Endothelial cell of hepatic sinusoid (primary cell): ENCODE results near the gene GRIK5.
"Not testable (repeated sequence)": the region's sequence is repeated elsewhere in the genome, so short reads cannot be mapped to it uniquely, and the experiment has no call there.

Experiments
- in situ Hi-C: cut with HindIII; loops from 2 replicates; pipeline ENCODE4 v1.10.0; 2017; ENCODE audit warnings: low sequenced_read_pairs

The GRIK5 gene, protein sequence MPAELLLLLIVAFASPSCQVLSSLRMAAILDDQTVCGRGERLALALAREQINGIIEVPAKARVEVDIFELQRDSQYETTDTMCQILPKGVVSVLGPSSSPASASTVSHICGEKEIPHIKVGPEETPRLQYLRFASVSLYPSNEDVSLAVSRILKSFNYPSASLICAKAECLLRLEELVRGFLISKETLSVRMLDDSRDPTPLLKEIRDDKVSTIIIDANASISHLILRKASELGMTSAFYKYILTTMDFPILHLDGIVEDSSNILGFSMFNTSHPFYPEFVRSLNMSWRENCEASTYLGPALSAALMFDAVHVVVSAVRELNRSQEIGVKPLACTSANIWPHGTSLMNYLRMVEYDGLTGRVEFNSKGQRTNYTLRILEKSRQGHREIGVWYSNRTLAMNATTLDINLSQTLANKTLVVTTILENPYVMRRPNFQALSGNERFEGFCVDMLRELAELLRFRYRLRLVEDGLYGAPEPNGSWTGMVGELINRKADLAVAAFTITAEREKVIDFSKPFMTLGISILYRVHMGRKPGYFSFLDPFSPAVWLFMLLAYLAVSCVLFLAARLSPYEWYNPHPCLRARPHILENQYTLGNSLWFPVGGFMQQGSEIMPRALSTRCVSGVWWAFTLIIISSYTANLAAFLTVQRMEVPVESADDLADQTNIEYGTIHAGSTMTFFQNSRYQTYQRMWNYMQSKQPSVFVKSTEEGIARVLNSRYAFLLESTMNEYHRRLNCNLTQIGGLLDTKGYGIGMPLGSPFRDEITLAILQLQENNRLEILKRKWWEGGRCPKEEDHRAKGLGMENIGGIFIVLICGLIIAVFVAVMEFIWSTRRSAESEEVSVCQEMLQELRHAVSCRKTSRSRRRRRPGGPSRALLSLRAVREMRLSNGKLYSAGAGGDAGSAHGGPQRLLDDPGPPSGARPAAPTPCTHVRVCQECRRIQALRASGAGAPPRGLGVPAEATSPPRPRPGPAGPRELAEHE

DNA sequence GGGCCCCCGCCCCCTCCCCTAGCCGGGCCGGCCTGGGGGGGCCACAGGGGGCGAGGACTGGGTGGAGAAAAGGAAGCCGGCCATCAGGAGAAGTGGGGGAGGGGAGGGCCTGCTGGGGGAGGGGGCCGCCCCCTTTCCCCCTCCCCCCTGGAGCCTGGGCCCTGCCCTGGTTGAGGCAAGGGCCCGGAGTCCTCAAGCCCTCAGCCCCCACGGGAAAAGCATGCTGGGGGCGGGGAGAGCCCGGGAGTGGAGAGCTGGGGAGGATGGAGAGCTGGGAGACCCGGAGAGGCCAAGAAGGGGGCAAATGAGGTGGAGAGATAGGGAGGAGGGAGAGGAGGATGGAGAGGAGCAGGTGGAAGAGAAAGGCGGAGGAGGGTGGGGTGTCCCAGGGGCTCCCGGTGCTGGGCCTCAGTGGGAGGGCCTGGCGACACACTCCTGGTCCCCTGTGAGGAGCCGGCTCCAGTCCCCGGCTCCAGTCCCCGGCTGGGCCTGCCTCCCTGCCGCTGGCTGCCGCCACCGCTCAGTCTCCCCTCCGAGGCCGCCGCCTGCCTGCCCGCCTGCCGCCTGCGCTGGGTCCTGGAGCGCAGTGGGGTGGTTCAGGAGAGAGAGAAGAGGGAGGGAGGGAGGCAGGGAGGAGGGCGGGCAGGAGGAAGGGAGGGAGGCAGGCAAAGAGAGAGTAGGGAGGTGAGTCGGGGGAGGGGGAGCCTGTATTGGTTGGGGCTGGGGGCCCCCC is at the start of gene GRIK5:
GRIK5 (minus strand) TSS at position 588 of the 733 bp plus-strand sequence. CDS start 4,436 bp downstream, outside the sequence.
- in situ Hi-C loops = no loop called here

DNA sequence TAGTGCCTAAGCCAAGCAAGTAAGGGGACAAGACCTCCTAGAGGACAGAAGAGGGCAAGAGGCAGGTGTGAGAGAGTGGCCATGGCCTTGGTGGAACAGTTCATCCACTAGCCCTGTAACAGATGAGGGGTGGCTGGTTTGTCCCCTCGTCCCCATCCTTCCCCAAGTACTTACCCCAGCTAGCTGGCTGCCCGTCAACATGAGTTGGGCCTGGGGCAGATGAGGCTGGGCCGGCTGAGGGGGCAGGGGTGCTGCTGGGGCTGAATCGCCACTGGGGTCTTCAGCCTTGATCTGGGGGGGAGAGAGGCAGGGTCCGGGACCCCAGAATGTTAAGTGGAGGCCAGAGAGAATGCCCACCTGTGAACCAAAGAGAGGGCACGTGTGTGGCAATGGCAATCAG is 47.1 kb upstream of the GRIK5 start:
- in situ Hi-C loops = no loop called here

DNA sequence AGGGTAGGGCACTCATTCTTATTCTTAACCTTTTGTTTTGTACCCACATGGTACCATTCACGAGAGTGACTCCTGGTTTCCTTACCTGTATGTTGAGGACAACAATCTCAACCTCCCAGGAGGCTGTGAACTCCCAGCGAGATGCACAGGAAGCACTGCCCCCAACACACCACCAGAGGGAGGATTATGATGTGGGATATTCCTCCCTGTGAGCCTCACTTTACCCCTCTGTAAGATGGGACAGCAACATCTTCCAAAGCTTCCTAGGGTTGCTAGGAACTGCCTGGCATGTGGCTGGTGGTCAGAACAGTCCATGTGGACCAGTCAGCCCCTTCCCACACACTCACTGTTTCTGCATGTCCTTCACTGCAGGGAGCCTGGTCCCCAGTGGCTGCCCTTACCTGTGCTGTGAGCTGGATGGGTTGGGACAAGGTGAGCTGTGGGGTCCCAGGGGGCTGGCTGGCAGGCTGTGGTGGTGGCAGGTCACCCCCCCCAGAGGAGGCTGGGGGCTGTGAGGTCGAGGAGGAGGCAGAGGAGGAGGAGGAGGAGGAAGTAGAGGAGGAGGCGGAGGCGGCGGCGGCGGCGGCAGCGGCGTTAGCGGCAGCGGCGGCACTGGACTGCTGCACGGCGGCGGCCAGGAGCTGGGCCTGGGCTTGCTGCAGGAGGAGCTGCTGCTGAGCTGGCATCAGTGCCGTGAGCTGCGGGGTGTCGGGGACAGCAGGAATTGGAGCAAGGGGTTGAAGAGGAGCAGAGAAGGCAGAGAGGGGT is 46.5 kb upstream of the GRIK5 start:
- in situ Hi-C loops = no loop called here

DNA sequence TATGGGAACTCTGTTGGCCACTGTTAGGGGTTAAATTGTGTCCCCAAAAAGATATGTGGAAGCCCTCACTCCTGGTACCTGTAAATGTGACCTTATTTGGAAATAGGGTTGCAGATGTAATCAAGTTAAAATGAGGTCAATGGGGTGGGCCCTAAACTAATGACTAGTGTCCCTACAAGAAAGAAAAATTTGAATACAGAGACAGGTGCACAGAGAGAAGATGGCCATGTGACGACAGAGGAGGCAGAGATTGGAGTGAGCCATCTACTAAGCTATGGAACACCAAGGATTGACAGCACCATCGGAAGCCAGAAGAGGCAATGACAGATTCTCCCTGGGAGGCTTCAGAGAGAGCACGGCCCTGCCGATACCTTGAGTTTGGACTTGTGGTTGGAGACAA is 45.7 kb upstream of the GRIK5 start:
- in situ Hi-C loops = no loop called here

DNA sequence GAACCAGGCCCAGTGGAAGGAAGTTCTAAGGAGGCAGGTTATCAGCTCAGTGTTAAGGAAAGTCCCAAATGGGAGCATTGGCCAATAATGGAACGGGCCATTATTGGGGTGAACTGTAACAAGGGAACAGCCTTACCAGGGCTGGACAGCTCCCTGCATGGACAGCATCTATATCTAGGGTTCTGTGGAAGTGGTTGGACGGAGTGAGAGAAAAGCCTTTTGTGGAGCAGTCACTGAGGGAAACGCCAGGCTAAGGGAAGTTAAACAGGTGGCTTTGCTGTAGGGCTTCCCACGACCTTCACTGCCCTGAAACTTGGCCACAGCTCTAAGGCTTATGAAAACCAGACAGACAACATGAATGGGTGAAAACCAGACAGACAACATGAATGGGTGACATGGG is 45.2 kb upstream of the GRIK5 start:
- in situ Hi-C loops = no loop called here

DNA sequence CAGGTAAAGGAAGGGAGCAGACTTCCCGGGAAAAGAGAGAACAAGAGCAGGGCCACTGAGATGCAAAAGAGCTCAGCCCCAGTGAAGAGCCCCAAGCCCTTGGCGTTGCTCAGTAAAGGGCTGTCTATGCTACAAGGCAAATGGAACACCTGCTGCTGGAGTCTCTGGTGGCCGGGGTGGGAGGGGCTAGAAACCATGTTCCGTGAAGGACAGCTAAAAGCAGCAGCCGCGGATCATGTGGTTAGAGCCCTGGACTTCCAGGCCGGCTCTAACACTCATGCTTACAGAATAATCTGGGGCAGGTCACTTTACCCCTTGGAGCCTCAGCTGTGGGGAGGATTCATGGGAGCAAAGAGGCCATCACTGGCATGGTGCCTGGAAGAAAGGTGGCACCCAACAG is 44.4 kb upstream of the GRIK5 start:
- in situ Hi-C loops = no loop called here

DNA sequence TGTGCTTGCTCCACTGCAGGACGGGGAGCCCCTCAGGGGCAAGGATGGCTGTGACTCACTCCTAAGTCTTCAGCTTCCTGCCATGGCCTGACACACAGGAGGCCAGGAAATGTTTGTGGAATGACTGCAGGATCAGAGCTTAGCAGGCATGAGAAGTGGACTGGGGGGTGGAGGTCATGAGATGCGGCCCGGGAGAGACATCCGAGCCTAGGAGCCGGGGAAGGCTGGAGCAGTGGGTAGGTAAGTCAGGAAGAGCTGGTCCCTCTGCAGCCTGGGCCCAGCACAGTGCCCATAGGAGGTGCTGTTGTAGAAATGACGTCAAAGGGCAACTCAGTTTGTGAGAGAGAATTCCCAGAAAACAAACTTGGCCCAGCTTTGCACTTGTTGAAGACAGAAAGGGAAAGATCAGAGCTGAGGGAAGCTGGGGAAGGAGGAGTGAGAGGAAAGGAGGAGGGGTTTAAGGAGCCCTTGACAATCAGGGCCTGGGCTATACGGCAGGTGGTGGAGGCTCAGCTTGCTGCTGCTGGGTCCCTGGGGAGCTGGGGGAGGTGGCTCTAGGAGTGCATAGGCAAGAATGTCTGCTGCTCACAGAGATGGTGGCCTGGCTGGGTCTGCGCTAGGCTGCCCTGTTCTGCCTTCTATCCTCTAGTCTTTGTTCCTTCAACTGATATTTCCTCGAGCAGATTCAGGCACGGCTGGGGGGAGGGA is 43.8 kb upstream of the GRIK5 start:
- in situ Hi-C loops = no loop called here

DNA sequence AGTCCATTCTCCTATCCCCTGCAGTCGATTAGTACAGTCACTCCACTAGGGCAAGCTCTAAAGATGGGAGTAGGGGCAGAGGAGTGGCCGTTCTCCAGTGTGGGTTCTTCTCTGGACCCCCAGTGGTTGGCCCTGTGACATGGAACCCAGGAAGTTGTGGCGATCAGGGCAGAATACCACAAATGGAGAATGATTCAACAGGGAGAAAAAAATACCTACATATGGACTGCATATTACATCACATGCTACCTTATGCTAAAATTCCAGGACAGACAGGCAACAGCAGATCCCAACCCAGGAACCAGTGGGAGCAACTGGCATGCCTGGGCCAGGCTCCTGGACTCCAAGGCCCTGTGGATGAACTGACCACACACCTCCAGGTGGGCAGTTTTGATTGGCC is 41.8 kb upstream of the GRIK5 start:
- in situ Hi-C loops = no loop called here

DNA sequence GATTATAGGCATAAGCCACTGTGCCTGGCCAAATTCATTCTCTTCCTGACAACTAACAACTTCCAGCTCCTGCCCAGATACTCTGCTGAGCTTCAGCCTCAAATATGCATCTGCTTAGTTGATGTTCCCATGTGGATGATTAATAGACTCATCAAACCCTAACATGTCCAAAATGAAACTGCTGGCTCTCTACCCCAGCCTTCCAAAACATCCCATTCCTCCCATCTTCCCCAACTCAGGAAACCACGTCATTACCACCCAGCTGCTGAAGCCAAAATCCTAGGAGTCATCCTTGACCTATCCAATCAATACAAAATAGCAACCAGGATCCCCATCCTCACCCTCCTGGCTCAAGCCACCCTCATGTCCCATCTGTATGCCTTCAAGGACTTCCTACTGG is 41.4 kb upstream of the GRIK5 start:
- in situ Hi-C loops = no loop called here

DNA sequence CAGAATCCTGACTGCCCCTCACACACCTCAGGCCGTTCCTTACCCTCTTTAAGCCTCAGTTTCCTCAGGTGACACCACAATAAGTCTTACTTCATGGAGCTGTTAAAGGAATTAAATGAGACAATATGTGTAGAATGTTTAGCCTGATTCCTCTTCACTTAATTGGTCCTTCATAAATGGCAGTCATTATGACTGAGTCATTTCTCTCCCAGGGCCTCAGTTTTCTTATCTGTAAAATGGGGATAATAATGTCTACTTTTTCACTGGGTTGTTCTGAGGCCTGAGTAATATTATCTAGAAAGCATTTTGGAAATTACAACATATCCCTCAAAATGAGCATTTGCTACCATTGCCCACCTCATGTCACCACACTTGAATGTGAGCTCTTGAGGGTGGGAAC is 40.7 kb upstream of the GRIK5 start:
- in situ Hi-C loops = no loop called here

DNA sequence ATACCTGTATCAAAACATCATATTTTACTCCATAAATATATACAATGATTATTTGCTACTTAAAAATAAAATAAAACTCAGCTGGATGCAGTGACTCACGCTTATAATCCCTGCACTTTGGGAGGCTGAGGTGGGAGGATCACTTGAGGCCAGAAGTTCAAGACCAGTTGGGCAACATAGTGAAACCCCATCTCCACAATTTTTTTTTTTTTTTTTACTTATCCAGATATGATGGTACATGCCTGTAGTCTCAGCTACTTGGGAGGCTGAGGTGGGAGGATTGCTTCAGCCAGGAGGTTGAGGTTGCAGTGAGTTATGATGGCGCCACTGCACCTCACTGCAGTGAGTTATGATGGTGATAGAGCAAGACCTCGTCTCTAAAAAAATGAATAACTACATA is 39.9 kb upstream of the GRIK5 start:
- in situ Hi-C loops = no loop called here

DNA sequence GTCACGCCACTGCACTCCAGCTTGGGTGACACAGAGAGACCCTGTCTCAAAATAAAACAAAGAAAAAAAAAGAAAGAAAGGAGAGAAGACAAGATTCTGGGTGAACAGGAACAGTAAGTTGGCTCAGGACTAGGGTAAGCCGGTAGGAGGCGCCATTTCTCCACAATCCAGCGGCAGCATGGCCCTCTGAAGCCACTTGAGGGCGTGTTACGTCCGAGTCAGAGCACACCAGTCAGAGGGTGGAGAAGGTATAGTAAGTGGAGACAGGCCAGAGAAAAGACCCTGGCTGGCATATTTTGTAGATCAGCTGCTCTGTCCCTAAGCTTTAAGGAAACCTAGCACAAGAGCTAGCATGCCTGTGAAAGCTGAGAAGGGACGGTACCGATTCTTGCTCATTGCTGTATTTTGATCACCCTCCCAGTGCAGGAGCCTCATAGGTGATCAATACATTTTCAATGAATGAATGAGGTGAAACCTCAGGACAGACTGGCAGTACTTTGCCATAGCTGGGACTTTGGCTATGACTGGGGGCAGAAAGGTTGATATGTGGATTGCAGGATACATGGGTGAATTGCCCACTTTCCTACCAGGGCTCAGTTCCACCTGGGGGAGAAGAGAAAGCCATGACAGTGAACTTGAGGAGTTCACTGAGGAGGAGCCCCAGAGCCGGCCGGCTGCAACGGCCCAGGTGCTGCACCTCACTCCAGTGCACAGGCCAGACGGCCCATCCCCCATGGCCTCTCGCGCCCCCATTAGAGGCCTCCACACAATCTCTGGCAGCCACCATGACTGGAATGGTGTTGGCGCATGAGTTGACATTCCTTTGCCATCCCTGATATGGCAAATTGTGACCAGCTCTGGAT is 38.8 kb upstream of the GRIK5 start:
- in situ Hi-C loops = no loop called here

DNA sequence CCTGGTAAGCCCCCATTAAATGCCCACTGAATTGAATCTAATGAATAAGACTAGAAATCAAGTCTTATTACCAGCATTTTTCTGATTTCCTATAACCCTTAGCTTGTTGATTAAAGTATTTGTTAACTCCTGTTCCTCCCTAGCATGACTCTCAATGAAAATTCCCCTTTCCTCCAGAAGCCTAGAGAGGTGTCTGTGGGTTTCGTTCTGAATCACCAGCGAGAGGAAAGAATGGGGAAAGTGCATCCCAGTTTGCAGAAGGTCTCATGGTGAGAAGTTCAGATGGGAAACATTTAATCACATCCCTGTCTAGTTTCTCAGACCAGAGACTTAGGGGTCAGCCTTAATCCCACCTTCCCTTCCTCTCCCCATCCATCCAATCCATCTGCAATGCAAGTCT is 35.4 kb upstream of the GRIK5 start:
- in situ Hi-C loops = no loop called here

DNA sequence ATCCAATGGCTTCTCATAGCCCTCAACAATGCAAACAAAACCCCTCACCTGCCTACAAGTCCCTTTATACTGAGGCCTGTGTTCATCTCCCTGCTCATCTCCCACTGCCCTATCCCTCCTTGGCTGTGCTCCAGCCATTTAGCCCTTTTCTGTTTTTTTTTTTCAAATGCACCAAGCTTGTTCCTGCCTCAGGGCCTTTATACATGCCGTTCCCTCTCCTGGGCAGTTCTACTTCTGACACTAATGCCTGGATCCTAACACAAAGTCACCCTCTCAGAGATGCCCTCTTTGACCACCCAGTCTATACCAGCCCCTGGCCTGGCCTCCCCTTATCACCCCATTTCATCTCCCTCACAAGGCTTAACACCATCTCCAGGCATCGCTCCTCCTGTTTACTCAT is 32.9 kb upstream of the GRIK5 start:
- in situ Hi-C loops = no loop called here

DNA sequence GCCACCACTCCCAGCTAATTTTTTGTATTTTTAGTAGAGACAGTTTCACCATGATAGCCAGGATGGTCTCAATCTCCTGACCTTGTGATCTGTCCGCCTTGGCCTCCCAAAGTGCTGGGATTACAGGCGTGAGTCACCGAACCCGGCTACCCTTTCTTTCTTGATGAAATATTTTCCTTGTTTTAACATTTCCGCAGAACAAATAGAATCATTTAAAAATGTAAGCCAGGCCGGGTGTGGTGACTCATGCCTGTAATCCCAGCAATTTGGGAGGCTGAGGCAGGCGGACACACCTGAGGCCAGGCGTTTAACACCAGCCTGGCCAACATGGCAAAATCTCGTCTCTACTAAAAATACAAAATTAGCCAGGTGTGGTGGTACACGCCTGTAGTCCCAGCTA is 30.2 kb upstream of the GRIK5 start:
- in situ Hi-C loops = not testable (repeated sequence)

DNA sequence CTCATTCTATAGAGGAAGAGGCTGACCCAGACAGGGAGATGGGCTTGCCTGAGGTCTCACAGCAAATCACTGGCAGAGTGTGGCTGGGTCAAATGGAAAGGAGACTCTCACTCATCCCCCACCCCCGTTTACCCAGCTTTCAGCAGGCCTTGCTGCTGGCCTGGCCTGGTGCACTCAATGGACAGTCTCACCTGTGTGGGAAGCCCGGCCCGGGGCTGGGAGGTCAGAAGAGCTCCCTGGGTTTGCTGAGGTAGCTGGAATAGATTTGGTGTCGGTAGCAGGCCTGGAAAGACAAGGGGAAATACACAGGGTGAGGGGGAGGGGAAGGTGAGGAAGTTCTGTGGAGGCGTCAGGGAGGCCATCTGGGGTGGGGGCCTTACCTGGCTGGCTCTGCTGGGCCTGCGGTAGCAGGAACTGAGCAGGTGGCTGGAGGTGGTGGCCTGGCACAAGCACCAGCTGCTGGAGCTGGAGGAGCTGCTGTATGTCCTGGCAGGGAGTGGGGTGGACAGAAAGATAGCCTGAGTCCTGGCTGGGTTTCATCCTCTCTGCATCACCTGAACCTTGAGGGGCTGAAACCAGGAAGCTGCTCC is 29.4 kb upstream of the GRIK5 start:
- in situ Hi-C loops = no loop called here

DNA sequence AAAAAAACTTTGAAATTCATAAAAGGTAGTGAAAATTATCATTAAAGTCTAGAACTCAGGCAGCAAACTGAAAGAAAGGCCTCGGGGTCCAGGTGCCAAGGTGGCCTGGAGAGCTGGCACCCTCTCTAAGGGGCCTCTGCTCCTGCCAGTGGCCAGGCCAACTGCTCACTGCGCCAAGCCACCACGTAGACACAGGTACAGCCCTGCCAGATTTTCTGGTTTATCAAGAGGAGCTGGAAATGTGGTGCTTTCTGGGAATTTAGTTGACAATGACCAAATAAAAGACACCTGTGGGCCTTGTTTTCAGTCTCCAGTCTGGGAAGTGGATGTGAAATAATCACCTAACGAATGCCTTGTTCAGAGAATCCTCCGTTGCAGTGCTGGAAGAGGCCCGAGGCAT is 28.8 kb upstream of the GRIK5 start:
- in situ Hi-C loops = no loop called here

DNA sequence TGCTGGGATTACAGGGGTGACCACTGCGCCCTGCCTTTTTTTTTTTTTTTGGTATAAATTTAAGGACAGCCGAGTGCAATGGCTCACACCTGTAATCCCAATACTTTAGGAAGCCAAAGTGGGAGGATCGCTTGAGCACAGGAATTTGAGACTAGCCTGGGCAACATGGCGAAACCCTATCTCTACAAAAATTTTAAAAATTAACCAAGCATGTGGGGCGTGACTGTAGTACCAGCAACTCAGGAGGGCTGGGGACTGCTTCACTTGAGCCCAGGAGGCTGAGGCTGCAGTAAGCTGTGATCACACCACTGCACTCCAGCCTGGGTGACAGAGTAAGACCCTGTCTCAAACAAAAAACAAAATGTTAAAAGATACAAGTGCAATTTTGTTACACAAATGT is 27.5 kb upstream of the GRIK5 start:
- in situ Hi-C loops = no loop called here
